Activated CD4-positive, CD25-positive, alpha-beta regulatory T cell treated with anti-CD3 and anti-CD28 coated beads, Interleukin-2, amount 50 U/mL, for 72 hours (primary cell): Measurements from ENCODE around the gene HTRA2.

Source experiments
- DNase-seq: peaks from one replicate; pipeline ENCODE4 v3.0.0; 2021

HTRA2 gene

DNA sequence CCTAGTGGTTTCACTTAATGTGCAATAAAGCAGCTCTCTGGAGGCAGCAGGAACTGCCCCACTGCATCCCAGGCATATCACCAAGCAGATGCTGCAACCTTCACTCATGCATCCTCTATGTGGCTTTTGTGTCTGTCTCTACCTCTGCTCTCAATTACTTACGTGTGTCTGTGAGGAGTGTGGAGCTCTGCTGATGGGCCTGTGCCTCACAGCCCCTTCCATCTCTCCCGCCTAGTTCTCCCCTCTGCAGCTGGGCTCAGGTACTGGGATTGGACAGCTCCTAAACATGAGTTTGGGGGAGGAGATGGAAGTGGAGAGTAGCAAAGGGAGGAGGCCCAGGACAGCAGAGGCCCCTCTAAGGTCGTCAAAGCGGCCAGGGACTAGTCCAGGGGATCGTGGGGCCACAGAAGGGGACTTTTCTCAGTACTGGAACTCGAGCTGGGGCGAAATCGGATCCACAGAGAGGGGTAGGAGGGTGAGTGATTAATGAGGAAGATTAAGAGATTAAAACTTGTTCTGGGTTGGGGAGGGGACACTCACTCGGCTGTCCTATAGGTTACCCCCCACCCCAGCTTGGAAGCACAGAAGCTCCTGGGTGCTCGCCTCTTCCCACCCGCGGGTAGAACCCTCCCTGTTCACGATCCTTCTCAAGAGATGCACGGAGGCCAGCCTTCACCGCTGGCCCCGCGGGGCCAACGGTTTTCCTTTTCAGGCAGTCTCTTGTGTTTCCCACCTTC is 28.2 kb upstream of the HTRA2 start:
- no peak for DNase-seq

DNA sequence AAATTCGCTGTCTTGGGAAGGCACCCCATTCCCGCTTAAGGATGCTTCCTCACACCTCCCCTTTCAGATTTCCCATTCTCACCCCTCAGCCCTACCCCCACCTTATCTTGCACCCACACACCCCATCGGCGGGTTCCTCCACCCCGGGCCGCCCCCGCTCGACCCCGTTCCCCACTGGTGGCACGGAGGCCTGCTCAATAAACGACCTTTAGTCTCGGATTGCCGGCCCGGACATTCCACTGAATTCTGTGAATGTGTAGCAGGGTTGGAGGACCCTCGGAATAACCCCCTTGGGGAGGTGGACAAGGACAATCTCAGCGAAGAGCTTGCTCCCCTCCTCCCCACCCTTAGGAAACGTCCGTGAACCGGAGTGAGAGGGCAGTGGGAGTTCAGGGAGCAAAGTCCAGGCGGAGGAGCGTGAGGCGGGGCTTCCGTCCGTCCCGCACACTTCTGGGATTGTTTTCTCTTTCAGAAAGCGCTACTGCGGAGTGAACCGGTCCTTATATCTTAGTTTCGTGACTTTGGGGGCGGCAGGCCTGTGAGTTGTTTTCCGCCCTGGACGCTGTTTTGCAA is 27.5 kb upstream of the HTRA2 start:
- DNase-seq: no peak

DNA sequence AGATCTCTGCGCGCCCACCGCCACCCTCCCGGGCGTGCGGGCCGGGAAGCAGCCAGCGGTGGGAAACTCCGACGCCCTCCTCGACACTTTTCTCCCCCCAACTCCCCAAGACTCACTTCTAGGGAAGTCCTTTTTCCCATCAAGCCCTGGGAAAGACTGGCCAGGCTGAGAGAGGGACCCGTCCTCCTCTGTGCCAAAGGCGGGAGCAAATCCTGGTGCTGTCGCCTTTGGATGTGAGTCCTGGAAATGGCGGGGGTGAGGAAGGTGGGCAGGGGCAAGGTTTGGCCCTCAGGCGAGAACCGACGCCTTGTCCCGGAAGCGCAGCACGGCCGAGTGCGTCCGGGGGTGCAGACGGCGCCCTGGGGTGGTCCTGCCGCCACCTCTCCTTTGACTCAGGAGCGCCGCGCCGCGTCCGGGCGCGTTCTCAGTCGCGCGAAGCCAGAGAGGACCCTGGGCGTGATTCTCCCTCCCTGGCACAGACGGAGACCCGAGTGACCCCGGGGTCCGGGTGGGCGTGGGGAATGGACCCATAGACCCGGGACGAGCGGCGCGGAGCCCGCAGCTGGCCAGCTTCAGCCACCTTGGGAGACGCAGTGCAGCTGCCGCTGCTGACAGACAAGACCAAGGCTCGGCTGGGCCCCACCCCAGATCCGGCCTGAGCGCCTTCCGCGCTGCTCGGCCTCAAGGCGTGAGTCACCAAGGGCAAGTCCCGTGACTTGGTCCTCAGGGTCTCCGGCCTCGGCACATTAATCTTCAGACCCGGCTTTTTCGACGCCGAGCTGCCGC is 26.8 kb upstream of the HTRA2 start:
- DNase-seq: peak; percentile 62

DNA sequence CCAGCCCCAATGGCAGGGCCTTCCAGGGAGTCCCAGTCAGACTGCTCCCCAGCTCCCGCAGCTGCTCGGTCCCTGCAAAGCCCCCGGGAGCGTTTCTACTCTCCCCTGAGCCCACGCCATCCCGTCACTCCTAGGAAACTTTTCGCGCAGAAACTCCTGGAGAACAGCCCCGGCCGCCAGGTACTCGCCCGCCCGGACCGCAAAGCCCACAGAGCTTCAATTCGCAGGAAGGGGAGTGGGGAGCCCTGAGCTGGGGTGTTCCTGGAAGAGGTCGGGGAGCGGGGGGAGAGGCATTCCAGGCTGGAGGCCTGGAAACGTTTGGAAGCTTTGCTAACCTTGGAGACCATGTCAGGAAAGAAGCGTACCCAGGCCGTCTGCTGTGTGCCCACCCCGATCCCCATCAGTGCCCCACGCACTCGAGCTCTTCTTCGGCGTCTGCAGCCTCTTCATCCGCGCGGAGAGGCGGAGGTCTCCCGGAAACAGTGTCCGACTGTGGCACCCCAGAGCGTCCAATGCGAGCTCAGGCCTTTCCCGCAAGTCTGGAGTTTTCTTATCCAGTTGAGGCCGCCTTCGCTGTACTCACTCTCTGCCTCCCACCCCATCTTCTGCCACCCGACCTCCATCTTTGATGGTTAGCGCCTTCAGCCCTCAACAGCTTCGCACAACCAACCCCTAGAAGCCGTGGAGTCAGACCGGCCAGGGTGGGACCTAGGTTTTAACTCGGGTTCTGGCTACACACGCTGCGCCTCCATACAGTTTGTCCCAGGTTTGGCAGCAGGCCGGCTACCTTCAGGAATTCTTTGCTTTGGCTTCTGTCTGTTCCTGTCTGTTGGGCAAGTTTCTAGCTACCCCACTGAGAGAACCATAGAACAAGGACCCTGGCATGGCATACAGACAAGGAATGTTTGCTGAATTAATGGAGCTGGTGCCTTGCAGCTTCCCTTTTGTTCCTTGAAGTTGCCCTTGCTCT is 25.9 kb upstream of the HTRA2 start:
- no peak for DNase-seq

DNA sequence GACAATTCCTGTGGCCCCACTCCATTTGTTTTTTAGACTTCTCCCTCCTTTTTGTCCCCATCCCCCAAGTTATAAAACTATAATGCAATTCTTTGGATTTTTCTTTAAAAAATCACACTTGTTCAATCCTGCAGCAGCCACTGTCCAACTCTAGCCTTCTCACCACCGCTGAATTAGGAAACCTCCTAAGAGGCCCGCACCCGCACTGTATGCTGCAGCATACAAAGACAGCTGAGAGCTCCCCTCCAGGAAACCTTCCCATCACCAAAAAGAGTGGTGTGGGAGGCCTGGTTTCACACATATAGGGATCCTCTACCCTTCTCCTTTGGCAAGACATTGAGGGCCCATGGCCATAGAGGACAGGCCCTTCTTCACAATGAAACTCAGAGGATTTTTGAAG is 25.1 kb upstream of the HTRA2 start:
- no peak for DNase-seq

DNA sequence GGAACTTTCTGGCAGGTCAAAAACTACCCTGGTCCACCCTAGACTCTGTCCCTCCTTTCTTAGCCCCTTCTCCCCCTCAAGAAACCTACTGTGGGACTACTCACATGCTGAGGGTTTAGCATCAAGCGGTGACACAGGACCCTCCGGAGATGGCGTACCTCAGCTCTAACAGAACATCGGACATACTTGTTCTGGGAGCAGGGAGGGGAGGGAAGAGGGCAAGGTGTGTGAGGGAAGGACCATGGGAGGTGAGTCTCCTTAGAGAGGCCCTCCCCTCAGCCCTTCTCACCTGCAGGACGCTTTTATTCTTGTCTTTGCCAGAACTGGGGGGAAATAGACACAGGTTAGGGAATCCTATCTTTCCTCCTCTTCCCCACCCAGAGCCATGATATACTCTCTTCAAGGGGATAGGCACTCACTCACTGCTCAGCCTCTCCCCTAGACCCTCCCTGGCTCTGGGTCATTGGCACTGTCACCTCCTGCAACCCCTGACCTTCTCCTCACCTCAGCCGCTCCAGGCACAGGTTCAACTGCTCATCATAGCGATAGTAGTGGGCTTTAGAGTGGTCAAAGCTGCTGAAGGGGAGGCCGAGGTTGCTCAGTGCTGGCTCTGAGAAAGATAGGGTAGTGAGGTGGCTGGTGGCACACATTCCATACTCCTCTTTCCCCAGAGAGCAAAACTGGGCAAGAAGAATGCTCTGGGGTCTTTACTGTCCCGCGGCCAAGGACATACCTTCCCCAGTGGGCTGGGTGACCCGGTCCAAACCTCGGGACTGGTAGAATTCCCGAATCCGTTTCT is 24.1 kb upstream of the HTRA2 start:
- no peak for DNase-seq

DNA sequence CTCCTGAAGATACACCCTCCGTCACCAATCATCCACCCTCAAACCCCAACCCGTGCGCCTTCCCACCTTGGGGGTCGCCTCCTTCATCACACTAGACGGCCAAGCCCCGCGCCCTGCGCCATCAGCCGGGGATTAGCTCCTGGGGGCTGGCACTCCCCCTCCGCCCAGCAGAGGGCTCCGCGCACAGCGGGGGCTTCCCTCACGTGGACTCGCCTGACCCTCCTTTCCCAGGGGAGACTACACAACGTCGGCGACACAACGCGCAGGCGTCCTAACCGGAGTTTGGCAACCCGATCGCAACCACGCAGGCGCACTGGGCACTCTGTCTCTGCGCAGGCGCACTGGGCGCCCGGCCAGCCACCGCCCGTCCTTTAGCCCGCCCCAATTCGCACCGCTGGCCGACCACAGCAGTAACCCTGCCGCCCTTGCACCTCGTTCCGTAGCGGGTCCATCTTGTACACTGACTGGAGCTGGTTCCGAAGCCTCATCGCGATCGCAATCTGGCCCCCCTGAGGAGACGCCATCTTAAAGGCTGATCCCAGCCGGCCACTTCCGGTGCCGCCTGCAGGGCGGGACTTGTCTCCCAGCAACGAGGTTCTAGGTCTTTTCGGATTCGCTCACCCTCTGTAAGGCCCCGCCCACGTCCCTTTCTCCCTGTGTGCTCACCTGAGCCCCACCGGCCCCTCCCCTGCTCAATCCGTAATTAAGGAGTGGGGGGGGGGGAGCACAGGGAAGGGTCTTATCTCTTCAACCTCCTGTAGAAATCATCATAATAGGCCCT is 22.4 kb upstream of the HTRA2 start, which contains the start of gene PCGF1:
TSS of gene PCGF1 (minus strand) at position 551 of the 781 bp plus-strand sequence. CDS start at position 524, 27 bp downstream.
- DNase-seq: peak; percentile 99

DNA sequence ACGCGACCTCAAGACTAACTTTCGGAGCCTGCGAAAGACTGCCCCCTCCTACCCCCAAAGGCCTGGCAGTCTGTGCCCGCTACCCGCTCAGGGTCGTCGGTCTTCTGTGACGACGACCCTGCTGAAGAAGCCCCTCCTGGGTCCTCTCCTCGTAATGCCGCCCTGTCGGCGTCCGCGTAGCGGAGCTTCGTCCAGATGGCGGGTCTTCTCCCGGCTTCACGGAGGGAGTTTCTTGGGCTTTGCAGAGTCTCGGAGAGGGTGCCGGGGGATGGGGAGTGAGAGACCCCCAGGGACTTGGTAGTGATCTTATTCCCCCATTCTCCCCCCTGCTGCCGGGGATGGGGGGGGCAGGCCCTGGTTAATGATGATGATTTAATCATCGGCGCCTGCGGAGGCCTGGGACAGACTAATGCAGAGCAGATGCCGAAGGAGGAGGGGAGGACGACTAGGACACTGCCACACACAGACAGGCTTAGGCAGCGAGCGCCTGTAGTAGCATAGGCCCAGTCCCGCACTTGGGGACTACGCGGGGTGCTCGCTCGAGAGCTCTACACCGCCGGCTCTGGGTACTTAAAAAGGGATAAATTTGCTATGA is 21.7 kb upstream of the HTRA2 start:
- no peak for DNase-seq

DNA sequence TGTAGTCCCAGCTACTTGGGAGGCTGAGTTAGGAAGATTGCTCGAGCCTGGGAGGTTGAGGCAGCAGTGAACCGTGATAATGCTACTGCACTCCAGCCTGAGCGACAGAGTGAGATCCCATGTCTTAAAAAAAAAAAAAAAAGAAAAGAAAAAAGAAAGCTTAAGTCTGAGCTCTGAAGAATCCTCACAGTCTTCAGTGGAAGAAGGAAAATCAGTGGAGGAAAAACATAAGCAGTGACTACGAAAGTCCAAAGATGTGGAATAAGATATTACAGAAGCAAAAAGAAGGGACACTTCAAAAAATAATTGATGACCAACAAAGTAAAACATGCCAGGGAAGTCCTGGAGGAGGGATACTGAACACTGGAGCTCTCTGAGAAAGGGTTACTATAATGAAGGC is 19.5 kb upstream of the HTRA2 start:
- DNase-seq: no peak

DNA sequence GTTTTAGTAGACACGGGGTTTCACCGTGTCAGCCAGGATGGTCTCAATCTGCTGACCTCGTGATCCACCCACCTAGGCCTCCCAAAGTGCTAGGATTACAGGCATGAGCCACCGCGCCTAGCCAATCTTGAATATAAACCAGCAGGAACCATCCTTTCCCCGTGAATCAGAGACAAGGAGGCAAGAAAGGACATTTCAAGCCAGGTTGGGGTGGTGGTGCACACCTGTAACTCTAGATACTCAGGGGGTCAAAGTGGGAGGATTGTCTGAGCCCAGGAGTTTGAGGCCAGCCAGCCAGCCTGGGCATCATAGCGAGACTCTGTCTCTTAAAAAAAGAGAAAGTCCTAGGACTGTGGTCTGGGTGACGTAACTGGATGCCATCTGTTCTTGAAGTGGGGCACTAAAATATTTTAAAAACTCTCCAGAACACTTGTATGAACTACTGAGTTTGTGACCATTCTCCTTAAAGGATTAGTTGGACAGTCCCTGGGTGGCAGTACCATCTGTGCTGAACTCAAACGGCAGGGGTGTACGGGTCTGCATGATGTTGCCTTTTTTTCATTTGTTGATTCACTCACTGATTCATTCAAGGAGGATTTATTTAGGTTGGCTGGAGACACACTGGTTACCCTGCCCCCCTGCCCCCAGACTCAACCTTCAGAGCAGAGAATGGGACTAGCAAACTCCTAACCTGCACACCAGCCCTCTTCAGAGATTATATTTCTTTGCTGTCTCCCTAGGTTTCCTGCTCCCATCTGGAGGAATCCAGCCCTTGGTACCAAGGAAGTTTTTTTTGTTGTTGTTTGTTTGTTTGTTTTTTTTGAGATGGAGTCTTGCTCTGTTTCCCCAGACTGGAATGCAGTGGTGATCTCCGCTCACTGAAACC is 18.4 kb upstream of the HTRA2 start:
- DNase-seq: no peak

DNA sequence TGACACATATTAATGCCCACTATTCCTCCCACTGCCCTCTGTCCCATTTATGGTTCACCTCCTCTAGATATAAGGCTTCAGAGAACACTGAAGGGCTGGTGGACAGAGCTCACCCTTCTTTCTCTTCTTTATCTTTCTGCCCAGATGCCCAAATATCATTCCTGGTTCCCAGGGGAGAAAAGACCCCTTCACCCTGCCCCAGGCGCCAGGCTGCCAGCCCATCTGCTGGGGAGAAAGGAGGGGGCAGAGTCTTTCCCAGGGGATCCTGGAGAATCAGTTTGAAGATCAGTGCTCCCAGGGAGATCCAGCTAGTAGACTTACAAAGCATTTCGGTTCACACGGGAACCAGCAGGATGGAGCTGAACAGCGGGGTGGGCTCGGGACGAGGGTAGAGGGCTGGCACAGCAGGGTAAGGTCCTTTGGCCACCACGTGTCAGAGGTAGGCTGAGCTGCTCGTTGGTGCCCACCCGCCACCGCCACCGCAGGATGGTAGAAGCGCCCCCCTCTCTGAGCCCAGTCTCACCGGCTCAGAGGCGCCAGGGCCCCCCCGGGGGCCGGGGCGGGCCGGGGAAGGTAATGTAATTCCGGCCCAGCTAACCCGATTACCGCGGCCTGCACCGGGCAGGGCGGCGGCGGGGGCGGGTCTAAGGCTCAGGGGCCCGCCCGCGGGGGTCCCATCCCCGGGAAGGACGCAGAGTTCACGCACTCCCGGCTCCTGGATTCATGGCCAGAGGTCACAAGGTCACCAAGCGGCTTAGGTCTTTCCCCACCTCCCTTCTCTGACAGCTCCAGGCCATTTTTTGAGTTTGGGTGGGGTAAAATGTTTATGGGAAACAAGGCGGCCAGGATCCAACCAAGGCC is 16.8 kb upstream of the HTRA2 start:
- DNase-seq: no peak

DNA sequence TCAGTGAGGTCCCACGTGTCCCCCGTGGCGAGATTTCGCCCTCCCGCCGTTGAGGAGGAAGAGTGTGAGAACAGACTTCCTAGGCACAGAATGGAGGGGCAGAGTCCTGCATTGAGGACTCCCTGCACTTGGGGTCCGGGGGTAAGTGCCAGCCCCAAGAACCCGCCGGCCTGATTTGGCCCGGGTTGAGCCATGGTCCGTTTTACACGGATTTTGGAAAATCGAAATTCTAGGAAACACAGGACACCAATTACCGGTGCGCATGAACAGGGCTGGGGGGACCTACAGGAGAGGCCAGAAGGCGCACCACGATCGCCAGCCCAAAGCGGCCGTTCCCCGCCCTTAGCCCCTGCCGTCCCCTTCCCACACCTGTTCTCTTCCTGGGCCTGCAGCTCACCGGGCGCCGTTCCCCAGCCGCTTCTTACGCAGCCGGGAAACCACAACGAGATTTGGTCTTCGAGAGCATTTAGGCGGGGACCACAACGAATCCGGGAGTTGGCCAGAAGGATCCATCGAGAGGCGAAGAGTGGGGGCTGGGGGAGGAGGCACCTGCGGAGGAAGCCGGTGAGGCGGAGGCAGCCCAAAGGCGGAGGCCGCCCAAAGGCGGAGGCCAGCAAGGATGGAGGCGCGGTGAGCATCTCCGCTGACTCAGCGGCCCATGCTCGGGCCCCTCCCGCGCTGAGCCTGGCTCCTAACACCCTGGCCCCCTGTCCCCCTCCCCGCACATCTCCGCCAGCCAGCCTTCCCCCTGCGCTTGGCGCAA is 15.9 kb upstream of the HTRA2 start:
- DNase-seq: no peak

DNA sequence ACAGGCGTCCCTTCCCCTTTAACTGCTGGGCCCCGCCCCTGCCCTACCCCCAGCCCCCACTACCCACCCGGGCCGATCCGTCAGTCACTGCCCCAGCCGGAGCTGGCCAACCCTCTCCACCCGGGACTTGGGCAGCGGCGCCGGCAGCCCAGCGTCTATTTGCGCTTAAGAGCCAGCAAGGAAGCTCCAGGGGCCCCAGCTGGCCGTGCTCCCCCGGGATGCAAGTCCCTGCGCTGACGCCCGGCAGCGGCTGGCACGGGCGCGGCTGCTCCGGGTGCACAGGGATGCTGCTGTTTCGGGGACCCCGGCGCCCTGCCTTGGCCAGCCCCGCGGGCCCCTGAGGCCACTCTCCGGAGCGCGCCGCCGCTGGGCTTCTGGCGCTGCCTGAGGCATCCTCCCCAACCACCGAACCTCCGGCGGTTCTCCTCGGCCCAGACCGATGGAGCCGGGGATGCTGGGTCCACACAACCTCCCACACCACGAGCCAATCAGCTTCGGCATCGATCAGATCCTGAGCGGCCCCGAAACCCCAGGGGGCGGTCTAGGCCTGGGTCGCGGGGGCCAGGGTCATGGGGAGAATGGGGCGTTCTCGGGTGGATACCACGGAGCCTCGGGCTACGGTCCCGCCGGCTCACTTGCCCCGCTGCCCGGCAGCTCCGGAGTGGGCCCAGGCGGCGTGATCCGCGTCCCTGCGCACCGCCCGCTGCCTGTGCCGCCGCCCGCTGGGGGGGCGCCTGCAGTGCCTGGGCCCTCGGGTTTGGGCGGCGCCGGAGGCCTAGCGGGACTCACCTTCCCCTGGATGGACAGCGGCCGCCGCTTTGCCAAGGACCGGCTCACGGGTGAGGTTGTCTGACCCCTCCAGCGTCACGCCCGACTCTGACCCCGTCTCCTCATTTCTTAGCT is 15.1 kb upstream of the HTRA2 start, which contains the start of gene TLX2:
TSS of gene TLX2 (plus strand) at position 83 of the 903 bp plus-strand sequence. CDS start at position 440, 357 bp downstream.
- no peak for DNase-seq

DNA sequence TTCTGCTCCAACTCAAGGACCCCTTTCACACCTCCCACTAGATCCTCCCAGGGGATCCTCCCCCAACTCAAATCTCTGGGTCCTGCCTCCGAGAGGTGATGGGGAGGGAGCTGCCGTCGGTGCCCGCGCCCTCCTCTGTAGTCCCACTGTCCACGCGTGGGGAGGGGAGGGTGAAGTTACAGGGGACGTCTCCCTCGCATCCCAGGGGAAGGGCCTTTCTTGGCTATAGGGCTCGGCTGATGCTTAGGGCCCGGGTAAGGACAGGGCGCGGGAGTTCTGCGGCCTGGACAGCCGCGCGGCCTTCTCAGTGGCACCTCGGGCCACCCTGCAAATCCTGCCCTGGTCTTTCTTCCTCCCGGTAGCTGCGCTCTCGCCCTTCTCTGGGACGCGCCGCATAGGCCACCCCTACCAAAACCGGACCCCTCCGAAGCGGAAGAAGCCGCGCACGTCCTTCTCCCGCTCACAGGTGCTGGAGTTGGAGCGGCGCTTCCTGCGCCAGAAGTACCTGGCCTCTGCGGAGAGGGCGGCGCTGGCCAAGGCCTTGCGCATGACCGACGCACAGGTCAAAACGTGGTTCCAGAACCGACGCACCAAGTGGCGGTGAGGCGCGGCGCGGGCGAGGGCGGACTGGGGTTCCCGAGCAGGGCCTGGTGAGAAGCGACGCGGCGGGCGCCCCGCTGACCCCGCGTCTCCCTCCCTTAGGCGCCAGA is 14.3 kb upstream of the HTRA2 start:
- DNase-seq: no peak

DNA sequence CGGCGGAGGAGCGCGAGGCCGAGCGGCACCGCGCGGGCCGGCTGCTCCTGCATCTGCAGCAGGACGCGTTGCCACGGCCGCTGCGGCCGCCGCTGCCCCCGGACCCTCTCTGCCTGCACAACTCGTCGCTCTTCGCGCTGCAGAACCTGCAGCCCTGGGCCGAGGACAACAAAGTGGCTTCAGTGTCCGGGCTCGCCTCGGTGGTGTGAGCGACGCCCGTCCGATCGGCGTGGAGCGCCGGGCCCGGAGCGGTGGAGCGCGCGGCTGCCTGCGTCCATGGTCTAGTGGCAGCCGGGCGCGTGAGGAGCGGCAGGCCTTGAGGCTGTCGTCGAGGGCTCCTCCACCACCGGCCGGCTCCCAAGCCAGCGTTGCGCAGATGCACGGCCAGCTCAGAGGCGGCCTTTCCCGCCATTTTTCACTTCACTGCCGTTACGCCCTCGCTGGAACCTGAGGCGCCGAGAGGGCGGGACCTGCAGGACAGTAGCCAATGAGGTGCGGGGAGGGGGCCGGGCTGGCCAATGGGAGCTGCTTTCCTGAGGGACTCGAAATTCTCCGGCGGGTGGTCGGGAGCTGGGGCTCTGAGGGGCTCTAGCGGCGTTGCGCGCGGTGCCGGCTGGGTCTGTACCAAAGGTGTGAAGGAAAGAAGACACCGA is 13.6 kb upstream of the HTRA2 start:
- peak; percentile 74 for DNase-seq
